Upper lobe of right lung (tissue), 1 donor: ENCODE results near the gene TAB3. TPM values are rescaled to one million over a fixed set of nuclear protein-coding genes. Genes with fewer than 3 reads are reported as not detected.

Source experiments
- ATAC-seq: fragments of 200-7000 bp; cut with Tn5 transposase; one replicate; pipeline ENCODE4 v1.9.1; 2020; ENCODE audit warnings: mild to moderate bottlenecking, moderate library complexity
- DNase-seq: peaks from one replicate; pipeline ENCODE4 v3.0.0-alpha.2; 2020
- H3K27ac ChIP-seq: fragments of 200-600 bp; one replicate; pipeline ENCODE4 v1.8.0; 2022
- H3K27me3 ChIP-seq: fragments of 200-600 bp; one replicate; pipeline ENCODE4 v1.8.0; 2022; ENCODE audit warnings: mild to moderate bottlenecking
- H3K36me3 ChIP-seq: fragments of 200-600 bp; one replicate; pipeline ENCODE4 v1.8.0; 2022
- H3K4me1 ChIP-seq: fragments of 200-600 bp; one replicate; pipeline ENCODE4 v1.8.0; 2022
- H3K4me3 ChIP-seq: fragments of 200-600 bp; one replicate; pipeline ENCODE4 v1.8.0; 2022; ENCODE audit warnings: mild to moderate bottlenecking
- H3K9me3 ChIP-seq: fragments of 200-600 bp; one replicate; pipeline ENCODE4 v1.8.0; 2022
- CTCF ChIP-seq: fragments of 200-600 bp; IDR thresholded peaks from one replicate; pipeline ENCODE4 v1.8.0; 2022; ENCODE audit warnings: antibody characterized with exemption
- intact Hi-C: fragments of 100-400 bp; cut with DNase I; formaldehyde crosslinking; loops from one replicate; pipeline ENCODE4 v1.11.0; 2022
- total RNA-seq: library from RNA; stranded (reverse); fragmentation: NEBNext Ultra II Directional; extraction: Animal tissue kit (Norgen Biotek cat#: 25700); gene quantifications from one replicate; pipeline ENCODE4 v1.2.1, GENCODE V29; 2021
- donor health status: DM: no; HTN: yes; CAD: no; lungs with severe emphysema.

The TAB3 gene
- total RNA-seq, 1 donor from 2014 or later = 21.9 TPM

GRCh38 chrX:30781711-30782444 is 107.2 kb downstream of the TAB3 start:
- Histone ChIP-seq H3K9me3 (no peaks in the 10 kb centered on the region), H3K27me3 (no peaks in the 10 kb centered on the region), H3K36me3 (no peaks in the 10 kb centered on the region), H3K27ac (no peak overlapping the region), H3K4me3 (no peak overlapping the region), H3K4me1 (no peaks in the 10 kb centered on the region)
- intact Hi-C loops = no loop called here
- ATAC-seq (no peak), DNase-seq (no peak)
- TF ChIP-seq CTCF = no peak

- no peaks in the 10 kb centered on the region for H3K36me3 ChIP-seq
- intact Hi-C loops = no loop called here
- ATAC-seq = no peak
Observed at GRCh38 chrX:30779453-30780030, 109.5 kb downstream of the TAB3 start.

GRCh38 chrX:30777575-30777974 is 111.5 kb downstream of the TAB3 start:
- H3K9me3 ChIP-seq = no peaks in the 10 kb centered on the region
- intact Hi-C loops = no loop called here
- no peaks in the 10 kb centered on the region for H3K36me3 ChIP-seq
- DNase-seq (no peak), ATAC-seq (no peak)
- H3K4me3 ChIP-seq = no peak overlapping the region
- H3K4me1 ChIP-seq = no peaks in the 10 kb centered on the region
- no peaks in the 10 kb centered on the region for H3K27me3 ChIP-seq
- no peak for TF ChIP-seq CTCF
- H3K27ac ChIP-seq = no peak overlapping the region

More at GRCh38 chrX:30779453-30780030, 109.5 kb downstream of the TAB3 start:
- TF ChIP-seq CTCF = no peak
- Histone ChIP-seq H3K4me3 (no peak overlapping the region), H3K27me3 (no peaks in the 10 kb centered on the region), H3K27ac (no peak overlapping the region), H3K4me1 (no peaks in the 10 kb centered on the region), H3K9me3 (no peaks in the 10 kb centered on the region)
- no peak for DNase-seq

Other genes starting within 250 kb of the TAB3 start
- gene GK, start 235.8 kb downstream of the TAB3 start, total RNA-seq = 48.3 TPM
- gene FTHL17, start 182.8 kb upstream of the TAB3 start, total RNA-seq = not detected